Spleen (tissue), 11 donors: ENCODE results near the gene PTCD2. TPM values are rescaled to one million over a fixed set of nuclear protein-coding genes. Genes with fewer than 3 reads are reported as not detected.

Experiments used
- DNase-seq: peaks from one replicate; pipeline ENCODE4 v3.0.0-alpha.2; 2020
- H3K27ac ChIP-seq, 8 donors: fragments of 200-600 bp; sonication (generic) in 7 of 8; 1 replicate in 4 of 8; 2 replicates in 4 of 8; pipeline versions ENCODE4 v1.5.0 to v1.8.0; 2016 to 2021; ENCODE audit warnings: inconsistent platforms in 4 of 8, mild to moderate bottlenecking in 4 of 8, moderate library complexity in 1 of 8
- H3K27me3 ChIP-seq, 7 donors: fragments of 200-600 bp; sonication (generic) in 6 of 7; replicated peaks in 1 of 7; 1 replicate in 4 of 7; 2 replicates in 3 of 7; pipeline versions ENCODE4 v1.5.0 to v1.8.0; 2016 to 2021; ENCODE audit warnings: inconsistent platforms in 3 of 7, mild to moderate bottlenecking in 1 of 7
- H3K36me3 ChIP-seq, 6 donors: fragments of 200-600 bp; sonication (generic) in 5 of 6; 1 replicate in 4 of 6; 2 replicates in 2 of 6; pipeline versions ENCODE4 v1.5.0 to v1.8.0; 2016 to 2021; ENCODE audit warnings: inconsistent platforms in 2 of 6
- H3K4me1 ChIP-seq, 6 donors: fragments of 200-600 bp; sonication (generic) in 5 of 6; 1 replicate in 3 of 6; 2 replicates in 3 of 6; pipeline versions ENCODE4 v1.5.0 to v1.8.0; 2016 to 2021; ENCODE audit warnings: inconsistent platforms in 3 of 6
- H3K4me3 ChIP-seq, 8 donors: fragments of 200-600 bp; sonication (generic) in 7 of 8; 1 replicate in 4 of 8; 2 replicates in 4 of 8; pipeline versions ENCODE4 v1.5.0 to v1.8.0; 2016 to 2021; ENCODE audit warnings: inconsistent platforms in 4 of 8, mild to moderate bottlenecking in 4 of 8, moderate library complexity in 2 of 8
- H3K9me3 ChIP-seq, 8 donors: fragments of 200-600 bp; sonication (generic) in 7 of 8; 1 replicate in 4 of 8; 2 replicates in 4 of 8; pipeline versions ENCODE4 v1.5.0 to v1.8.0; 2016 to 2021; ENCODE audit warnings: inconsistent platforms in 4 of 8
- POLR2A ChIP-seq, 3 donors: fragments of 450-650 bp; IDR thresholded peaks; one replicate each; pipeline ENCODE4 v1.5.1; 2017; ENCODE audit warnings: antibody characterized with exemption in 3 of 3, mild to moderate bottlenecking in 1 of 3
- POLR2AphosphoS5 ChIP-seq, 3 donors: sonication (generic); formaldehyde crosslinking; IDR thresholded peaks; one replicate each; pipeline ENCODE4 v1.5.1; 2017; ENCODE audit warnings: antibody characterized with exemption in 3 of 3
- WGBS, 5 donors: extraction: QIAGEN DNeasy Blood & Tissue Kit in 3 of 5; methylation state at CpG; one replicate each; pipeline versions ENCODE4 v1.1.5 to v1.1.7; 2013 to 2018; 5-methylcytosine and 5-hydroxymethylcytosine counted together
- intact Hi-C: fragments of 100-400 bp; cut with DNase I; formaldehyde crosslinking; loops from one replicate; pipeline ENCODE4 v1.15.0; 2023; ENCODE audit warnings: low total_unique reads
- polyA plus RNA-seq, 3 donors: library from polyadenylated mRNA; stranded (reverse); fragments of 200-250 nt; gene quantifications; one replicate each; pipeline ENCODE4 v1.2.1, GENCODE V29; 2013
- total RNA-seq, 7 donors: library from RNA; depleted of rRNA in 3 of 7; stranded (reverse); fragments of >200 nt in 3 of 7; fragmentation: NEBNext Ultra II Directional in 4 of 7; extraction: Animal tissue kit (Norgen Biotek cat#: 25700) in 4 of 7; gene quantifications; one replicate each; pipeline versions ENCODE4 v1.1.0 to v1.2.1, GENCODE V29; 2016 to 2021
- TF ChIP-seq, protein P1 (sequence below), 11 experiments: fragments of 200-600 bp in 7 of 11; fragments of 450-650 bp in 4 of 11; sonication (generic) in 4 of 11; IDR thresholded peaks in 8 of 11; conservative IDR thresholded peaks in 3 of 11; 1 replicate in 7 of 11; 2 replicates in 4 of 11; pipeline versions ENCODE4 v1.4.0 to v1.8.0; 2016 to 2021; ENCODE audit warnings: antibody characterized with exemption in 11 of 11, inconsistent platforms in 4 of 11, mild to moderate bottlenecking in 1 of 11
- donor health status: healthy with polysubstance abuse.
- donor health status: DM: no; HTN: no; CAD: no; lungs with moderate emphysema.
- donor health status: DM: no; HTN: no; CAD: no.
- donor health status: Bipolar disorder and iron deficiency.
- donor health status: healthy.
- donor health status: DM: no; HTN: no; CAD: no.
- donor health status: DM: yes; HTN: yes; CAD: no.

Gene PTCD2
- total and polyA plus RNA-seq, 10 donors = 1.2 to 11.7 (median 7.5) TPM

DNA sequence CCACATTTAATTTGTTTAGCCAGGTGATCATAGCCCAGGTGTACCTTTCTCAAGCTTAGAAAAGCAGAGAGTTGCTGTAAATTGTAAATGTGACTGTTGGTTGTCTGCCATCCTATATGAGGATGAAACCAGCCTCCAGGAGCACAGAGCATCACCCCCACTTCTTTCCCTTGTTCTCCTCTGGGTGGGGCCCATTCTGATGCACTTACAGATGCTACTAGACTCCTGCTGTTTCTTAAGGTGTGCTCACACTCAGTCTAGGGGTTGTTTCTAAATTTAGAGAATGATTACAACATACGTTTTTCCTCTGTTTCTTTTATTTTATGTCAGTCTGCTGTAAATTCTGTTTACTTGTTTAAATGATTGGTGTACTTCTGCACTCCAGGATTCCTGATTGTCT, 10.5 kb downstream of the PTCD2 start:
- Histone ChIP-seq H3K9me3 (no peaks in the 10 kb centered on the region), H3K27me3 (no peaks in the 10 kb centered on the region), H3K36me3 (peaks cover 0 to 96% (median 27%) of the 10 kb centered on the region in 6 donors), H3K4me3 (no peak overlapping the region), H3K27ac (no peak overlapping the region), H3K4me1 (no peaks in the 10 kb centered on the region)
- WGBS, 5 donors = 74 to 89% (median 85%) methylated on average over 1 of the region's 1 CpG
- TF ChIP-seq POLR2A (IDR thresholded peaks at IDR 0.05) = no peak
- TF ChIP-seq, protein P1, sequence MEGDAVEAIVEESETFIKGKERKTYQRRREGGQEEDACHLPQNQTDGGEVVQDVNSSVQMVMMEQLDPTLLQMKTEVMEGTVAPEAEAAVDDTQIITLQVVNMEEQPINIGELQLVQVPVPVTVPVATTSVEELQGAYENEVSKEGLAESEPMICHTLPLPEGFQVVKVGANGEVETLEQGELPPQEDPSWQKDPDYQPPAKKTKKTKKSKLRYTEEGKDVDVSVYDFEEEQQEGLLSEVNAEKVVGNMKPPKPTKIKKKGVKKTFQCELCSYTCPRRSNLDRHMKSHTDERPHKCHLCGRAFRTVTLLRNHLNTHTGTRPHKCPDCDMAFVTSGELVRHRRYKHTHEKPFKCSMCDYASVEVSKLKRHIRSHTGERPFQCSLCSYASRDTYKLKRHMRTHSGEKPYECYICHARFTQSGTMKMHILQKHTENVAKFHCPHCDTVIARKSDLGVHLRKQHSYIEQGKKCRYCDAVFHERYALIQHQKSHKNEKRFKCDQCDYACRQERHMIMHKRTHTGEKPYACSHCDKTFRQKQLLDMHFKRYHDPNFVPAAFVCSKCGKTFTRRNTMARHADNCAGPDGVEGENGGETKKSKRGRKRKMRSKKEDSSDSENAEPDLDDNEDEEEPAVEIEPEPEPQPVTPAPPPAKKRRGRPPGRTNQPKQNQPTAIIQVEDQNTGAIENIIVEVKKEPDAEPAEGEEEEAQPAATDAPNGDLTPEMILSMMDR (IDR thresholded peaks at IDR 0.05 in 8 of 11, conservative IDR thresholded peaks at IDR 0.05 in 3 of 11) = no peak
- no peak for TF ChIP-seq POLR2AphosphoS5 (IDR thresholded peaks at IDR 0.05)
- intact Hi-C loops = no loop called here
- DNase-seq = no peak

DNA sequence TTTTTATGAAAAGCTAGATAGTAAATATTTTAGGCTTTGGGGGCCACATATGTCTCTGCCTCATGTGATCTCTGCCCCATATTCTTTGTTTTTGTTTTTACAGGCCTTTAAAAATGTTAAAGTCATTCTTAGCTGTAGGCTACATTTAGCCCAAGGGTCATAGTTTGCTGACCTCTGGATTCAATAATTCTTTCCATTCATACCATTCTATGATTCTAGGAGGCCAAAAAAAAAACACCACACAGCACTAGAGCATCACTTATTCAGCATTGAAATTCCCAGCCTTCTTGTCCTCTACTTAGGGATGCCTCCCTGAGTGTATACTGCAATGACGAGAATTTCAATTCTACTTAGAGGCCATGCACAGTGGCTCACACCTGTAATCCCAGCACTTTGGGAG, 17.0 kb downstream of the PTCD2 start:
- TF ChIP-seq POLR2A (IDR thresholded peaks at IDR 0.05) (no peak), POLR2AphosphoS5 (IDR thresholded peaks at IDR 0.05) (no peak)
- TF ChIP-seq, protein P1 (IDR thresholded peaks at IDR 0.05 in 8 of 11, conservative IDR thresholded peaks at IDR 0.05 in 3 of 11) = no peak
- intact Hi-C loops = no loop called here
- no peaks in the 10 kb centered on the region for H3K4me1 ChIP-seq
- H3K4me3 ChIP-seq = no peak overlapping the region
- peaks cover 0 to 94% (median 32%) of the 10 kb centered on the region in 6 donors for H3K36me3 ChIP-seq
- no peaks in the 10 kb centered on the region for H3K9me3 ChIP-seq
- DNase-seq = no peak
- no peaks in the 10 kb centered on the region for H3K27me3 ChIP-seq
- no peak overlapping the region for H3K27ac ChIP-seq
- WGBS, 5 donors = 83 to 100% (median 100%) methylated on average over 1 of the region's 1 CpG

- Histone ChIP-seq H3K36me3 (peaks cover 2 to 96% (median 41%) of the 10 kb centered on the region in 6 donors), H3K4me1 (no peaks in the 10 kb centered on the region), H3K27ac (no peak overlapping the region), H3K27me3 (no peaks in the 10 kb centered on the region), H3K9me3 (no peaks in the 10 kb centered on the region), H3K4me3 (no peak overlapping the region)
- intact Hi-C loops = no loop called here
- no peak for DNase-seq
- 88 to 97% (median 94%) methylated on average over 4 of the region's 4 CpGs for WGBS, 5 donors
- TF ChIP-seq POLR2AphosphoS5 (IDR thresholded peaks at IDR 0.05) (no peak), POLR2A (IDR thresholded peaks at IDR 0.05) (no peak)
- TF ChIP-seq, protein P1 (IDR thresholded peaks at IDR 0.05 in 8 of 11, conservative IDR thresholded peaks at IDR 0.05 in 3 of 11) = no peak
These were observed 18.6 kb downstream of the PTCD2 start for GRCh38 chr5:72338689-72339209.

GRCh38 chr5:72346398-72346797, 26.2 kb downstream of the PTCD2 start:
- Histone ChIP-seq H3K27ac (no peak overlapping the region), H3K9me3 (no peaks in the 10 kb centered on the region), H3K36me3 (peaks cover 5 to 68% (median 20%) of the 10 kb centered on the region in 6 donors), H3K4me1 (peaks cover 0 to 15% (median 0%) of the 10 kb centered on the region in 6 donors), H3K4me3 (no peak overlapping the region), H3K27me3 (no peaks in the 10 kb centered on the region)
- no peak for DNase-seq
- 78 to 94% (median 89%) methylated on average over 2 of the region's 2 CpGs for whole genome bisulfite sequencing, 5 donors
- TF ChIP-seq POLR2AphosphoS5 (IDR thresholded peaks at IDR 0.05) = no peak
- TF ChIP-seq, protein P1 (IDR thresholded peaks at IDR 0.05 in 8 of 11, conservative IDR thresholded peaks at IDR 0.05 in 3 of 11) = no peak
- no peak for TF ChIP-seq POLR2A (IDR thresholded peaks at IDR 0.05)
- intact Hi-C loops = no loop called here
